Heart right ventricle (tissue), 16 donors: Measurements from ENCODE around the gene BTNL2. TPM values are rescaled to one million over a fixed set of nuclear protein-coding genes. Genes with fewer than 3 reads are reported as not detected.

Experiments used
- ATAC-seq, 8 donors: fragments of 200-7000 bp; cut with Tn5 transposase; one replicate each; pipeline ENCODE4 v1.9.1; 2020; ENCODE audit warnings: mild to moderate bottlenecking in 8 of 8, moderate library complexity in 8 of 8, moderate number of reproducible peaks in 1 of 8
- DNase-seq, 2 donors: peaks; one replicate each; pipeline ENCODE4 v3.0.0-alpha.2; 2020
- H3K27ac ChIP-seq, 10 donors: fragments of 200-600 bp; sonication (generic) in 2 of 10; one replicate each; pipeline versions ENCODE4 v1.5.0 to v1.8.0; 2020 to 2022; ENCODE audit warnings: mild to moderate bottlenecking in 3 of 10
- H3K27me3 ChIP-seq, 7 donors: fragments of 200-600 bp; one replicate each; pipeline ENCODE4 v1.8.0; 2021 to 2022; ENCODE audit warnings: mild to moderate bottlenecking in 2 of 7
- H3K36me3 ChIP-seq, 9 donors: fragments of 200-600 bp; sonication (generic) in 1 of 9; one replicate each; pipeline versions ENCODE4 v1.5.0 to v1.8.0; 2020 to 2022; ENCODE audit warnings: mild to moderate bottlenecking in 2 of 9
- H3K4me1 ChIP-seq, 9 donors: fragments of 200-600 bp; sonication (generic) in 1 of 9; one replicate each; pipeline versions ENCODE4 v1.5.0 to v1.8.0; 2020 to 2022; ENCODE audit warnings: mild to moderate bottlenecking in 4 of 9
- H3K4me3 ChIP-seq, 10 donors: fragments of 200-600 bp; sonication (generic) in 2 of 10; one replicate each; pipeline versions ENCODE4 v1.5.0 to v1.8.0; 2020 to 2022; ENCODE audit warnings: mild to moderate bottlenecking in 7 of 10, moderate library complexity in 2 of 10
- H3K9me3 ChIP-seq, 11 donors: fragments of 200-600 bp in 10 of 11; sonication (generic) in 2 of 11; one replicate each; pipeline versions ENCODE4 v1.5.0 to v1.8.0; 2013 to 2022; ENCODE audit warnings: mild to moderate bottlenecking in 2 of 11, control low read depth in 1 of 11, moderate library complexity in 1 of 11
- CTCF ChIP-seq, 9 donors: fragments of 200-600 bp; sonication (generic) in 2 of 9; IDR thresholded peaks; one replicate each; pipeline versions ENCODE4 v1.5.0 to v1.8.0; 2021 to 2022; ENCODE audit warnings: antibody characterized with exemption in 9 of 9, mild to moderate bottlenecking in 5 of 9, moderate library complexity in 1 of 9
- WGBS, 2 donors: extraction: QIAGEN DNeasy Blood & Tissue Kit; methylation state at CpG; one replicate each; pipeline ENCODE4 v1.1.7; 2013; ENCODE audit warnings: inconsistent platforms in 1 of 2; 5-methylcytosine and 5-hydroxymethylcytosine counted together
- intact Hi-C, 10 donors: fragments of 100-400 bp; cut with DNase I; formaldehyde crosslinking; loops; one replicate each; pipeline versions ENCODE4 v1.11.1 to v1.14.2; 2022
- polyA plus RNA-seq, 2 donors: library from polyadenylated mRNA; stranded (reverse); fragments of 200-250 nt; gene quantifications; one replicate each; pipeline ENCODE4 v1.2.3, GENCODE V29; 2013
- total RNA-seq, 10 donors: library from RNA; stranded (reverse); fragmentation: NEBNext Ultra II Directional in 3 of 10; extraction: Animal tissue kit (Norgen Biotek cat#: 25700) in 3 of 10; gene quantifications; one replicate each; pipeline versions ENCODE4 v1.2.1 to v1.2.4, GENCODE V29; 2021 to 2023
- donor health status: Arrhythmogenic right ventricular cardiomyopathy.
- donor health status: ischemic (EF 13 %, LVEDD 7.1; RV severe dilation, severe dysfunction).
- donor health status: healthy with polysubstance abuse.
- donor health status: DM: no; HTN: yes; CAD: no.
- donor health status: DM: no; HTN: no; CAD: no.
- donor health status: ischemic (EF 25% LVEDD 6.9; RV normal size, moderate dysfunction).
- donor health status: ischemic (EF 25% LVEDD 5.7; RV mildly dilated, moderate dysfunction).
- donor health status: healthy.
- donor health status: DM: yes; HTN: yes; CAD: no.
- donor health status: Ischemic cardiomyopathy.
- donor health status: ischemic (EF 35%, LVEDD 5.7; RV mildly dilated, moderate dysfunction).
- donor health status: nonischemic (EF 11% LVEDD 7.7; RV severe dilation, severe dysfunction).
- donor health status: DM: yes; HTN: yes; CAD: no.
- donor health status: PGD.
- donor health status: ischemic (EF 29% LVEDD 5.4; RV normal size, mild dysfunction).
- donor health status: nonischemic (EF 23%, LVEDD 6.1; RV moderate dilation, normal function).

BTNL2 gene
- total and polyA plus RNA-seq, 12 donors: not detected

GRCh38 chr6:32444433-32444832 is 37.5 kb upstream of the BTNL2 start:
- WGBS, 2 donors: 74 to 88% methylated on average over 2 of the region's 2 CpGs
- no peaks in the 10 kb centered on the region for H3K9me3 ChIP-seq
- ATAC-seq: no peak
- intact Hi-C loops: no loop called here
- H3K27me3 ChIP-seq: peaks cover 0 to 8% (median 0%) of the 10 kb centered on the region in 7 donors
- no peak overlapping the region for H3K4me3 ChIP-seq
- H3K4me1 ChIP-seq: peaks cover 0 to 11% (median 1%) of the 10 kb centered on the region in 9 donors
- TF ChIP-seq CTCF (IDR thresholded peaks at IDR 0.05): no peak
- peaks cover 0 to 34% (median 0%) of the 10 kb centered on the region in 9 donors for H3K36me3 ChIP-seq
- no peak overlapping the region for H3K27ac ChIP-seq
- no peak for DNase-seq

GRCh38 chr6:32442977-32443552 is 36.1 kb upstream of the BTNL2 start:
- DNase-seq (no peak), ATAC-seq (no peak)
- WGBS, 2 donors: 71 to 75% methylated on average over 8 of the region's 8 CpGs
- H3K9me3 ChIP-seq: no peaks in the 10 kb centered on the region
- H3K36me3 ChIP-seq: peaks cover 0 to 34% (median 0%) of the 10 kb centered on the region in 9 donors
- TF ChIP-seq CTCF (IDR thresholded peaks at IDR 0.05): no peak
- peaks cover 0 to 17% (median 5%) of the 10 kb centered on the region in 9 donors for H3K4me1 ChIP-seq
- H3K27me3 ChIP-seq: peaks cover 0 to 8% (median 0%) of the 10 kb centered on the region in 7 donors
- intact Hi-C loops: no loop called here
- no peak overlapping the region for H3K27ac ChIP-seq
- peak overlapping the region in 2 of 10 donors; percentile 58 to 61 for H3K4me3 ChIP-seq

- peaks cover 0 to 8% (median 0%) of the 10 kb centered on the region in 7 donors for H3K27me3 ChIP-seq
- no peaks in the 10 kb centered on the region for H3K9me3 ChIP-seq
- WGBS, 2 donors: 85 to 87% methylated on average over 7 of the region's 7 CpGs
- H3K4me3 ChIP-seq: peak overlapping the region in 6 of 10 donors; percentile 51 to 66 (median 60)
- H3K36me3 ChIP-seq: peaks cover 0 to 34% (median 0%) of the 10 kb centered on the region in 9 donors
- no peak for TF ChIP-seq CTCF (IDR thresholded peaks at IDR 0.05)
- H3K27ac ChIP-seq: peak overlapping the region in 1 of 10 donors; percentile 95
- intact Hi-C loops: no loop called here
- DNase-seq: no peak
- no peak for ATAC-seq
- peaks cover 0 to 23% (median 5%) of the 10 kb centered on the region in 9 donors for H3K4me1 ChIP-seq
Measured at GRCh38 chr6:32442243-32442667, 35.3 kb upstream of the BTNL2 start.

GRCh38 chr6:32439602-32440214 is 32.7 kb upstream of the BTNL2 start, which contains the start of gene HLA-DRA:
Gene HLA-DRA (plus strand): TSS chr6:32439887. CDS start chr6:32439951, 64 bp downstream.
- peak within 1 kb of the TSS; percentile 26 to 66 (median 53) for H3K4me3 ChIP-seq
- peaks cover 0 to 29% (median 5%) of the 10 kb centered on the region in 9 donors for H3K4me1 ChIP-seq
- 26 to 32% methylated on average over 9 of the region's 9 CpGs for WGBS, 2 donors
- H3K36me3 ChIP-seq: peaks cover 0 to 29% (median 0%) of the 10 kb centered on the region in 9 donors
- no peak for TF ChIP-seq CTCF (IDR thresholded peaks at IDR 0.05)
- H3K9me3 ChIP-seq: no peaks in the 10 kb centered on the region
- peak; percentile 72 to 95 (median 85) for ATAC-seq
- DNase-seq: peak in 1 of 2 donors; percentile 69
- H3K27ac ChIP-seq: peak within 1 kb of the TSS; percentile 20 to 95 (median 74)
- intact Hi-C loops: loop anchor here in 2 of 10 donors (5.0 to 10.0 kb wide), 2 partner anchors 168 to 175 kb away; no protein-coding TSS in a partner anchor
- H3K27me3 ChIP-seq: no peaks in the 10 kb centered on the region
